Measurements from ENCODE around the gene BSND.

The BSND gene

DNA sequence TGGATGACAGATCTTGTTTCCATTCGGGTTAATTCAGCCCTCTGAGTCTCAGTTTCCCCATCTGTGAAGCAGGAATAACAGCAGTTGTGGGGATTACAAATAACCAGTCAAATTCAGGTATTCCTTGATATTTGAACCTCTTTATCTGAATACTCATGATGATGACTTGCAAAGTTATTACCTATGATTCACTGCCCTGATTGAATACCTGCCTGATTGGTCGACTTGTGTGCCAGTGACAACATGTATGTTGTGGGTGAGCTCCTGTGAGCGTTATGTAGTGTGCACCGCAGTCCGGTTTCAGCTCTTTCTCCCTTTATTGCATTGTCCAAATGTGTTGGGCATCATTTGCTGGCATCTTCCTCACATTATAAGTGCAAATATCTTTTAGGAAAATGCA is 27.8 kb upstream of the BSND start:
- H3K27ac ChIP-seq: no peak overlapping the region
- TF ChIP-seq EZH2 (IDR thresholded peaks at IDR 0.05) (no peak), FOXP2 (optimal IDR thresholded peaks at IDR 0.05; ENCODE audit: control extremely low read depth, extremely low read length, insufficient read depth) (no peak), POLR2AphosphoS5 (IDR thresholded peaks at IDR 0.05; ENCODE audit: borderline replicate concordance, low read depth, low read length) (no peak)
- DNase-seq (ENCODE audit: low read depth, low spot score): no peak
- no peak overlapping the region for H3K9ac ChIP-seq (ENCODE audit: insufficient read length)
- H3K4me3 ChIP-seq: no peak overlapping the region
- H3K36me3 ChIP-seq (ENCODE audit: insufficient read depth, low read length): no peaks in the 10 kb centered on the region
- no peaks in the 10 kb centered on the region for H3K9me3 ChIP-seq (ENCODE audit: low read depth, low read length)

- no peak for TF ChIP-seq FOXP2 (optimal IDR thresholded peaks at IDR 0.05; ENCODE audit: control extremely low read depth, extremely low read length, insufficient read depth)
- no peak for TF ChIP-seq POLR2AphosphoS5 (IDR thresholded peaks at IDR 0.05; ENCODE audit: borderline replicate concordance, low read depth, low read length)
- no peak for TF ChIP-seq EZH2 (IDR thresholded peaks at IDR 0.05)
- H3K27ac ChIP-seq: no peak overlapping the region
- no peak overlapping the region for H3K9ac ChIP-seq (ENCODE audit: insufficient read length)
- no peak overlapping the region for H3K4me3 ChIP-seq
- no peak for DNase-seq (ENCODE audit: low read depth, low spot score)
- H3K9me3 ChIP-seq (ENCODE audit: low read depth, low read length): no peaks in the 10 kb centered on the region
- no peaks in the 10 kb centered on the region for H3K36me3 ChIP-seq (ENCODE audit: insufficient read depth, low read length)
These were observed 27.4 kb upstream of the BSND start for GRCh38 chr1:54971317-54971791.

DNA sequence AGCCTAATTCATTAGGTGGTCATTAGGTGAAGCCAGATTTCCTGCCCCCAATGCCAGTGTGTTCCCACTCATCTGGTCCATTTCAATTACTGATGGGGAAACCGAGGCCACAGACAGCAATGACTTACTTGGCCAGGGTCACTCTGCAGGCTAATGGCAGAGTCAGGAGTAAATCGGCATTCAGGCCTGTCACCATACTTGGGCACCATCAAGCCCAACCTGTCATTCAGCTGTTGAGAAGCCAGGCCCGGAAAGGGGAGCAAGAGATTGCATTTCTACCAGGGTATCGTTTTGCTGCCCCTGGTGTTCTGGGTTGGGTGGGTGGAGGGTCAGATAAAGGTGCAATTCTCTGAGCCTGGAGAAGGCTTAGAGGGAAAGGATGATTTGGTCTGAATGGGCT is 26.3 kb upstream of the BSND start:
- H3K9ac ChIP-seq (ENCODE audit: insufficient read length): no peak overlapping the region
- DNase-seq (ENCODE audit: low read depth, low spot score): no peak
- TF ChIP-seq EZH2 (IDR thresholded peaks at IDR 0.05): no peak
- no peak for TF ChIP-seq FOXP2 (optimal IDR thresholded peaks at IDR 0.05; ENCODE audit: control extremely low read depth, extremely low read length, insufficient read depth)
- no peak for TF ChIP-seq POLR2AphosphoS5 (IDR thresholded peaks at IDR 0.05; ENCODE audit: borderline replicate concordance, low read depth, low read length)
- no peak overlapping the region for H3K4me3 ChIP-seq
- no peak overlapping the region for H3K27ac ChIP-seq
- H3K36me3 ChIP-seq (ENCODE audit: insufficient read depth, low read length): no peaks in the 10 kb centered on the region
- no peaks in the 10 kb centered on the region for H3K9me3 ChIP-seq (ENCODE audit: low read depth, low read length)

DNA sequence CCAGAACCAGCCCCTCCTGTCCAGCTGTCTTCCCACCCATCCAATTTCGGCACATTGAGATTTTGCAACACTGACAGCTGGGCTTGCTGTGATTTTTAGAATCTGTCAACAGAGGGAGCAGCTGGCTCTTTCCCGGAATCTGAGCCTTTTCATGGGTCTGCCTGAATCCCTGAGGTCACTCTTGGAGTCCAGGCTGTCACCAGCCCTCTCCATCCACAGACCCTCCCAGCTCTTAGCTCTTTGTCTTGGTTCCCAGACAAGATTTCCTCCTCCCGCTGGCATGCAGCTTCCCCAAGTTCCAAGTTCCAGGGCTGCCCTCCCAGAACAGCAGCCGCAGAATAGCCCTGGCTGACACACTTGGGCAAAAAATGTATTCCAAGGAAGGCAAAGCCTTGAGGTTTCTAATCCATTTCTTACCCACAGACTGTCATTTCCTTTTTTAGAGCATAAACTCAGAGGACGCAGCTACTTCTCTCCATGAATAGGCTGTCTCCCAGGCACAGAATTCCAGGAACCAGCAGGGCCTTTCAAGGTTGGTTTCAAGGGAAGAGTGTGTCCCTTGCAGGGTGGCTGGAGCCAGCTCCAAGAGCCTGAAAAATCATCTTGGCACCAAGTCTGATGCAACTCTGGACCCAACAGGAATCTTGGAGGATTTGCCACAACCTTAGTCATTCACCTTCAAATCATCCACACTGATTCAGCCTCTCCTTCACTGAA is 25.4 kb upstream of the BSND start:
- DNase-seq (ENCODE audit: low read depth, low spot score): no peak
- TF ChIP-seq POLR2AphosphoS5 (IDR thresholded peaks at IDR 0.05; ENCODE audit: borderline replicate concordance, low read depth, low read length): no peak
- no peak for TF ChIP-seq EZH2 (IDR thresholded peaks at IDR 0.05)
- no peak for TF ChIP-seq FOXP2 (optimal IDR thresholded peaks at IDR 0.05; ENCODE audit: control extremely low read depth, extremely low read length, insufficient read depth)
- Histone ChIP-seq H3K27ac (no peak overlapping the region), H3K9ac (ENCODE audit: insufficient read length) (no peak overlapping the region), H3K36me3 (ENCODE audit: insufficient read depth, low read length) (no peaks in the 10 kb centered on the region), H3K9me3 (ENCODE audit: low read depth, low read length) (no peaks in the 10 kb centered on the region), H3K4me3 (no peak overlapping the region)

DNA sequence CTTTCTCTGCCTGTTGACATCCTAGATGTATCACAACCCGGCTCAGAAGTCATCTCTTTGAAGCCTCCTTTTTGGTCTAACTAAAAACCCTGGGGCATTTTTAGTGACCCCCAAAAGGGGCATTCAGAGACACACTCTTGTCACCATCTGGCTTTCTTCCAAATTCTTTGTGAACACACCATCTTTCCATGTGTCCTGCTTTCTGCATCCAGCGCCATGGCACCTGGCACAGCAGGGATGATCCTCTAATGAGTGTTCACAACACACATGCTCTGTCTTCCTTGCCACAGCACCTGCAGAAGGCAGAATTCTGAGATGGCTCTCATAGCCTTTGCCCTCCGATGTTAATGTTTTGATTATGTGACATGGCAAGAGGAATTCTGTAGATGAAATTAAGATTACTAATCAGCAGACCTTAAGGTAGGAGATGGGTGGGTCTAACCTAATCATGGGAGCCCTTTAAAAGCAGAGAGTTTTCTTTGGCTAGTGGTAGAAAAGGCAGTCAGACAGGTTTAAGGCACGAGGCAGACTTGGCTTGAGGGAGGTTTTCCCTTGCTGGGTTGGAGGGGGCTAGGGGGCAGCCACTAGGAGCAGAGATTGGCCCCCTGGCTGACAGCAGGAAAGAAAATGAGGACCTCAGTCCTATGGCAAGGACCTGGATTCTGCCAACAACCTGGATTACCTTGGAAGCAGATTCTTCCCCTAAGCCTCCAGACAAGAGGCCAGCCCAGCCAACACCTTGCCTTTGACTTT is 23.2 kb upstream of the BSND start:
- H3K9me3 ChIP-seq (ENCODE audit: low read depth, low read length): no peaks in the 10 kb centered on the region
- no peak overlapping the region for H3K27ac ChIP-seq
- H3K4me3 ChIP-seq: no peak overlapping the region
- no peaks in the 10 kb centered on the region for H3K36me3 ChIP-seq (ENCODE audit: insufficient read depth, low read length)
- DNase-seq (ENCODE audit: low read depth, low spot score): no peak
- TF ChIP-seq EZH2 (IDR thresholded peaks at IDR 0.05): no peak
- H3K9ac ChIP-seq (ENCODE audit: insufficient read length): no peak overlapping the region

DNA sequence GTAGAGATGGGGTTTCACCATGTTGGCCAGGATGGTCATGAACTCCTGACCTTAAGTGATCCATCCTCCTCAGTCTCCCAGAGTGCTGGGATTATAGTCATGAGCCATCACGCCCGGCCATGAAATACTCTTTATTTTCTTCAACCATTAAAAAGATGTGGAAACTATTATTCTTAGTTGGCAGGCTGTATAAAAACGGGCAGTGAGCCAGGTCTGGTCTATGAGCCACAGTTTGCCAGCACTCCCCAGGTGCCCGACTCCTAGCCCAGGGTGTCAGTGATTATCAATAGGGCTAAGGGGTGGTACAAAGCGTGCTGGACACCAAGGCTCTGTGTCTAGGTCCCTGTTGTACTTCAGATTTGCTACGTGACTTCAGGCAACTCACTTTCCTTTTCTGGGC is 22.0 kb upstream of the BSND start:
- TF ChIP-seq FOXP2 (optimal IDR thresholded peaks at IDR 0.05; ENCODE audit: control extremely low read depth, extremely low read length, insufficient read depth) (no peak), EZH2 (IDR thresholded peaks at IDR 0.05) (no peak)

DNA sequence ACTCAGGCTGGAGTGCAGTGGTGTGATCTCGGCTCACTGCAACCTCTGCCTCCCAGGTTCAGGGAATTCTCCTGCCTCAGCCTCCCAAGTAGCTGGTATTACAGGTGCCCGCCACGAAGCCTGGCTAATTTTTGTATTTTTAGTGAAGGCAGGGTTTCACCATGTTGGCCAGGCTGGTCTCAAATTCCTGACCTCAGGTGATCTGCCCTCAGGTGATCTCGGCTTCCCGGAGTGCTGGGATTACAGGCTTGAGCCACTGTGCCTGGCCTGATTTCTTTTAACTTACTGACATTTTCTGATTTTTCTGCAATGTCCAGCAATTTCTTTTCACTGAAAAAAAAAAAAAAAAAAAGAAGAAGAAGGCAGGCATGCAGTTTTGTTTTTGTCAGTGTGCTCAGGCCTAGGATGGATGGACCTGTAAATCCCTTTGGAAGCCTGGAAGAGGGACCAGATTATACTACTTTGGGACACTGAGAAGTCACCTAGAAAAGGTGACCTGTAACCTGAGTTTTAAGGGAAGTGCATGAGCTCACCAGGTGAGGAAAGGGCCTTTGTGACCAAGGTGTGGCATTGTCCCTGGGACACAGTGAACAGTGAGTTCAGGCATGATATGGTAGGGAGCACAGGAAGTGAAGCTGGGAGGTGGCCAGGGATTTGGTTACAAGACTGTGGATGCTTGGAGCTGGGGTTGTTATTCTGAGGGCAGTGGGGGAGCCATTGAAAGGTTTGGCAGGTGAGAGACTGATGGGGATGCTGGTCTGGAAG is 21.0 kb upstream of the BSND start:
- Histone ChIP-seq H3K27ac (no peak overlapping the region), H3K9ac (ENCODE audit: insufficient read length) (no peak overlapping the region), H3K9me3 (ENCODE audit: low read depth, low read length) (no peaks in the 10 kb centered on the region), H3K4me3 (no peak overlapping the region), H3K36me3 (ENCODE audit: insufficient read depth, low read length) (no peaks in the 10 kb centered on the region)
- DNase-seq (ENCODE audit: low read depth, low spot score): no peak
- TF ChIP-seq EZH2 (IDR thresholded peaks at IDR 0.05) (no peak), FOXP2 (optimal IDR thresholded peaks at IDR 0.05; ENCODE audit: control extremely low read depth, extremely low read length, insufficient read depth) (no peak), POLR2AphosphoS5 (IDR thresholded peaks at IDR 0.05; ENCODE audit: borderline replicate concordance, low read depth, low read length) (no peak)

More for the DNA sequence above, 22.0 kb upstream of the BSND start:
- H3K36me3 ChIP-seq (ENCODE audit: insufficient read depth, low read length): no peaks in the 10 kb centered on the region
- no peaks in the 10 kb centered on the region for H3K9me3 ChIP-seq (ENCODE audit: low read depth, low read length)
- H3K27ac ChIP-seq: no peak overlapping the region
- no peak for DNase-seq (ENCODE audit: low read depth, low spot score)
- H3K9ac ChIP-seq (ENCODE audit: insufficient read length): no peak overlapping the region
- H3K4me3 ChIP-seq: no peak overlapping the region

GRCh38 chr1:54978528-54979326 is 20.0 kb upstream of the BSND start:
- Histone ChIP-seq H3K4me3 (no peak overlapping the region), H3K27ac (no peak overlapping the region), H3K36me3 (ENCODE audit: insufficient read depth, low read length) (no peaks in the 10 kb centered on the region), H3K9ac (ENCODE audit: insufficient read length) (no peak overlapping the region), H3K9me3 (ENCODE audit: low read depth, low read length) (no peaks in the 10 kb centered on the region)
- TF ChIP-seq EZH2 (IDR thresholded peaks at IDR 0.05) (no peak), POLR2AphosphoS5 (IDR thresholded peaks at IDR 0.05; ENCODE audit: borderline replicate concordance, low read depth, low read length) (no peak), FOXP2 (optimal IDR thresholded peaks at IDR 0.05; ENCODE audit: control extremely low read depth, extremely low read length, insufficient read depth) (no peak)
- no peak for DNase-seq (ENCODE audit: low read depth, low spot score)
